Activated CD4-positive, alpha-beta T cell treated with anti-CD3 and anti-CD28 coated beads, Interleukin-2, amount 10 ng/mL, durations not matched to agents 7 days and 5 days (primary cell): ENCODE measurements around the gene L2HGDH. TPM values are rescaled to one million over a fixed set of nuclear protein-coding genes. Genes with fewer than 3 reads are reported as not detected.
"Not testable (repeated sequence)": the region's sequence is repeated elsewhere in the genome, so short reads cannot be mapped to it uniquely, and the experiment has no call there.

Source experiments
- CTCF ChIA-PET: fragments of 350-600 bp; sonication (Branson Sonifier 250); formaldehyde crosslinking; loops from one replicate; lab custom pipeline; 2021; ENCODE audit warnings: antibody characterized with exemption; lab: Charles Lee
- POLR2A ChIA-PET: fragments of 350-600 bp; sonication (Branson Sonifier 250); formaldehyde crosslinking; loops from one replicate; lab custom pipeline; 2021; ENCODE audit warnings: antibody characterized with exemption; lab: Charles Lee
- DNase-seq: peaks from one replicate; pipeline ENCODE4 v3.0.0-alpha.2; 2020
- H3K27ac Mint-ChIP-seq: one replicate; pipeline ENCODE4 v1.8.0; 2021; ENCODE audit warnings: mild to moderate bottlenecking, moderate library complexity, mixed read lengths
- H3K27me3 Mint-ChIP-seq: one replicate; pipeline ENCODE4 v1.8.0; 2021; ENCODE audit warnings: mixed read lengths
- H3K36me3 Mint-ChIP-seq: one replicate; pipeline ENCODE4 v1.8.0; 2021; ENCODE audit warnings: low read depth, mixed read lengths
- H3K4me1 Mint-ChIP-seq: one replicate; pipeline ENCODE4 v1.8.0; 2021; ENCODE audit warnings: mixed read lengths
- H3K4me3 Mint-ChIP-seq: one replicate; pipeline ENCODE4 v1.8.0; 2021; ENCODE audit warnings: mild to moderate bottlenecking, moderate library complexity, mixed read lengths
- H3K9me3 Mint-ChIP-seq: one replicate; pipeline ENCODE4 v1.8.0; 2021; ENCODE audit warnings: mixed read lengths
- total RNA-seq, 2 experiments: library from RNA; stranded (reverse); gene quantifications; one replicate each; pipeline ENCODE4 v1.2.3, GENCODE V29; 2021

Gene L2HGDH
- total RNA-seq, 2 experiments from 2014 or later = 9.6 to 12.8 TPM

- H3K36me3 Mint-ChIP-seq = peaks cover 35% of the 10 kb centered on the region
- H3K27ac Mint-ChIP-seq = peak overlapping the region; percentile 67
- no peaks in the 10 kb centered on the region for H3K9me3 Mint-ChIP-seq
- CTCF ChIA-PET = interaction anchor here (0.5 to 1.5 kb wide), 3 partner anchors 9 to 76 kb away, joined by 3 to 4 read pairs (median 3); no protein-coding TSS in a partner anchor
- peak overlapping the region; percentile 37 for H3K4me3 Mint-ChIP-seq
- H3K4me1 Mint-ChIP-seq = peaks cover 13% of the 10 kb centered on the region
- H3K27me3 Mint-ChIP-seq = no peaks in the 10 kb centered on the region
- no peak for DNase-seq
- POLR2A ChIA-PET = no interaction called here
These were observed 24.2 kb upstream of the L2HGDH start for GRCh38 chr14:50335989-50336824.

GRCh38 chr14:50335389-50335788 lies 23.4 kb upstream of the L2HGDH start:
- DNase-seq = no peak
- CTCF ChIA-PET = interaction anchor here (0.5 to 1.5 kb wide), 4 partner anchors 10 to 76 kb away, joined by 3 to 4 read pairs (median 3); no protein-coding TSS in a partner anchor
- Mint-ChIP-seq H3K27me3 (no peaks in the 10 kb centered on the region), H3K27ac (no peak overlapping the region), H3K9me3 (no peaks in the 10 kb centered on the region), H3K36me3 (peaks cover 34% of the 10 kb centered on the region), H3K4me1 (peaks cover 13% of the 10 kb centered on the region), H3K4me3 (no peak overlapping the region)
- POLR2A ChIA-PET = no interaction called here

GRCh38 chr14:50334211-50334610 lies 22.2 kb upstream of the L2HGDH start:
- H3K4me3 Mint-ChIP-seq = no peak overlapping the region
- peaks cover 13% of the 10 kb centered on the region for H3K4me1 Mint-ChIP-seq
- DNase-seq = no peak
- H3K27me3 Mint-ChIP-seq = no peaks in the 10 kb centered on the region
- POLR2A ChIA-PET = no interaction called here
- CTCF ChIA-PET = interaction anchor here (0.6 to 2.0 kb wide), 2 partner anchors 13 to 1021 kb away, joined by 3 to 4 read pairs; no protein-coding TSS in a partner anchor
- H3K9me3 Mint-ChIP-seq = no peaks in the 10 kb centered on the region
- no peak overlapping the region for H3K27ac Mint-ChIP-seq
- peaks cover 40% of the 10 kb centered on the region for H3K36me3 Mint-ChIP-seq

GRCh38 chr14:50333014-50333509 lies 21.0 kb upstream of the L2HGDH start:
- peaks cover 39% of the 10 kb centered on the region for H3K36me3 Mint-ChIP-seq
- ChIA-PET CTCF (interaction anchor here (0.7 to 2.0 kb wide), 2 partner anchors 12 to 18 kb away, joined by 4 to 5 read pairs; no protein-coding TSS in a partner anchor), POLR2A (no interaction called here)
- H3K9me3 Mint-ChIP-seq = no peaks in the 10 kb centered on the region
- no peaks in the 10 kb centered on the region for H3K27me3 Mint-ChIP-seq
- no peak for DNase-seq
- H3K27ac Mint-ChIP-seq = no peak overlapping the region
- H3K4me1 Mint-ChIP-seq = peaks cover 13% of the 10 kb centered on the region
- no peak overlapping the region for H3K4me3 Mint-ChIP-seq

GRCh38 chr14:50331596-50331995 lies 19.6 kb upstream of the L2HGDH start:
- H3K9me3 Mint-ChIP-seq = no peaks in the 10 kb centered on the region
- DNase-seq = no peak
- ChIA-PET POLR2A (no interaction called here), CTCF (interaction anchor here (0.6 to 1.2 kb wide), 3 partner anchors 11 to 489 kb away, joined by 4 to 10 read pairs (median 5); no protein-coding TSS in a partner anchor)
- no peak overlapping the region for H3K4me3 Mint-ChIP-seq
- H3K4me1 Mint-ChIP-seq = peaks cover 12% of the 10 kb centered on the region
- no peak overlapping the region for H3K27ac Mint-ChIP-seq
- no peaks in the 10 kb centered on the region for H3K27me3 Mint-ChIP-seq
- peaks cover 39% of the 10 kb centered on the region for H3K36me3 Mint-ChIP-seq

- peak; percentile 80 for DNase-seq
- Mint-ChIP-seq H3K4me3 (no peak overlapping the region), H3K27me3 (no peaks in the 10 kb centered on the region), H3K36me3 (peaks cover 23% of the 10 kb centered on the region), H3K4me1 (peaks cover 22% of the 10 kb centered on the region), H3K9me3 (no peaks in the 10 kb centered on the region), H3K27ac (no peak overlapping the region)
- CTCF ChIA-PET = interaction anchor here (0.5 to 3.8 kb wide), 36 partner anchors 8 to 726 kb away, joined by 3 to 40 read pairs (median 4); partner anchors contain the start of genes DMAC2L, L2HGDH and MAP4K5
- POLR2A ChIA-PET = interaction anchor here (0.8 to 1.2 kb wide), 2 partner anchors 9 to 201 kb away, joined by 3 to 8 read pairs; partner anchors contain the start of genes DMAC2L and L2HGDH
These were observed 9.1 kb upstream of the L2HGDH start for GRCh38 chr14:50321009-50321660.

GRCh38 chr14:50320283-50320682 lies 8.3 kb upstream of the L2HGDH start:
- Mint-ChIP-seq H3K4me1 (peaks cover 24% of the 10 kb centered on the region), H3K27ac (no peak overlapping the region), H3K9me3 (no peaks in the 10 kb centered on the region), H3K27me3 (no peaks in the 10 kb centered on the region), H3K4me3 (no peak overlapping the region), H3K36me3 (peaks cover 25% of the 10 kb centered on the region)
- POLR2A ChIA-PET = interaction anchor here (1.2 kb wide), 1 partner anchor 8 kb away, joined by 8 read pairs; the partner anchor contains the start of genes DMAC2L and L2HGDH
- CTCF ChIA-PET = interaction anchor here (0.5 to 3.8 kb wide), 27 partner anchors 9 to 725 kb away, joined by 3 to 40 read pairs (median 4); partner anchors contain the start of genes DMAC2L, L2HGDH and MAP4K5
- DNase-seq = no peak

GRCh38 chr14:50319721-50320120 lies 7.7 kb upstream of the L2HGDH start:
- DNase-seq = no peak
- ChIA-PET CTCF (interaction anchor here (1.1 to 3.8 kb wide), 7 partner anchors 8 to 458 kb away, joined by 3 to 40 read pairs (median 6); partner anchors contain the start of genes DMAC2L and L2HGDH), POLR2A (no interaction called here)
- Mint-ChIP-seq H3K4me3 (no peak overlapping the region), H3K36me3 (peaks cover 25% of the 10 kb centered on the region), H3K27ac (no peak overlapping the region), H3K4me1 (peaks cover 24% of the 10 kb centered on the region), H3K9me3 (no peaks in the 10 kb centered on the region), H3K27me3 (no peaks in the 10 kb centered on the region)

- Mint-ChIP-seq H3K4me3 (no peak overlapping the region), H3K27me3 (no peaks in the 10 kb centered on the region)
- CTCF ChIA-PET = interaction anchor here (3.8 kb wide), 1 partner anchor 8 kb away, joined by 40 read pairs; the partner anchor contains the start of genes DMAC2L and L2HGDH
These were observed 7.3 kb upstream of the L2HGDH start for GRCh38 chr14:50319293-50319692.

GRCh38 chr14:50318031-50318626 lies 6.1 kb upstream of the L2HGDH start:
- H3K4me1 Mint-ChIP-seq = peaks cover 36% of the 10 kb centered on the region
- DNase-seq = no peak
- ChIA-PET CTCF (interaction anchor here (1.3 kb wide), 1 partner anchor 26 kb away, joined by 4 read pairs; no protein-coding TSS in a partner anchor), POLR2A (no interaction called here)
- H3K27ac Mint-ChIP-seq = no peak overlapping the region
- H3K4me3 Mint-ChIP-seq = no peak overlapping the region
- H3K27me3 Mint-ChIP-seq = no peaks in the 10 kb centered on the region
- H3K9me3 Mint-ChIP-seq = peaks cover 8% of the 10 kb centered on the region
- H3K36me3 Mint-ChIP-seq = peaks cover 30% of the 10 kb centered on the region

More at GRCh38 chr14:50319293-50319692, 7.3 kb upstream of the L2HGDH start:
- Mint-ChIP-seq H3K36me3 (peaks cover 27% of the 10 kb centered on the region), H3K9me3 (peaks cover under 1% of the 10 kb centered on the region), H3K27ac (no peak overlapping the region), H3K4me1 (peaks cover 25% of the 10 kb centered on the region)
- POLR2A ChIA-PET = no interaction called here
- DNase-seq = no peak

- peak overlapping the region; percentile 81 for H3K4me3 Mint-ChIP-seq
- H3K9me3 Mint-ChIP-seq, POLR2A ChIA-PET, H3K27ac Mint-ChIP-seq, DNase-seq, H3K27me3 Mint-ChIP-seq: not testable (repeated sequence)
- peaks cover 29% of the 10 kb centered on the region for H3K36me3 Mint-ChIP-seq
- CTCF ChIA-PET = interaction anchor here (0.7 kb wide), 1 partner anchor 48 kb away, joined by 3 read pairs; no protein-coding TSS in a partner anchor
- peaks cover 48% of the 10 kb centered on the region for H3K4me1 Mint-ChIP-seq
These were observed 2.1 kb upstream of the L2HGDH start for GRCh38 chr14:50314098-50314497.

GRCh38 chr14:50312734-50313054 lies 665 bp upstream of the L2HGDH start:
- POLR2A ChIA-PET = interaction anchor here (1.2 kb wide), 1 partner anchor 8 kb away, joined by 8 read pairs; no protein-coding TSS in a partner anchor
- Mint-ChIP-seq H3K27me3 (no peaks in the 10 kb centered on the region), H3K4me1 (peaks cover 45% of the 10 kb centered on the region), H3K4me3 (peak overlapping the region; percentile 81), H3K27ac (peak overlapping the region; percentile 92), H3K9me3 (peaks cover 8% of the 10 kb centered on the region), H3K36me3 (peaks cover 32% of the 10 kb centered on the region)
- CTCF ChIA-PET = interaction anchor here (1.1 to 4.2 kb wide), 8 partner anchors 8 to 392 kb away, joined by 3 to 40 read pairs (median 3); no protein-coding TSS in a partner anchor
- DNase-seq = peak; percentile 68
